Prostate gland (tissue), 2 donors: ENCODE data around the gene TMEM181. TPM values are rescaled to one million over a fixed set of nuclear protein-coding genes. Genes with fewer than 3 reads are reported as not detected.

ENCODE experiments used
- DNase-seq: peaks from one replicate; pipeline ENCODE4 v3.0.0-alpha.2; 2019; ENCODE audit warnings: low spot score
- H3K27ac ChIP-seq, 2 donors: fragments of 200-600 bp; sonication (generic); 2 replicates each; pipeline ENCODE4 v1.5.1; 2017 to 2019
- H3K27me3 ChIP-seq: fragments of 200-600 bp; sonication (generic); replicated peaks from 2 replicates; pipeline ENCODE4 v1.5.1; 2019; ENCODE audit not compliant: insufficient read depth
- H3K36me3 ChIP-seq, 2 donors: fragments of 200-600 bp; sonication (generic); 1 replicate in 1 of 2; 2 replicates in 1 of 2; pipeline versions ENCODE4 v1.5.1 to v1.8.1; 2017 to 2019
- H3K4me1 ChIP-seq: fragments of 200-600 bp; sonication (generic); replicated peaks from 2 replicates; pipeline ENCODE4 v1.5.1; 2019
- H3K4me3 ChIP-seq, 2 donors: fragments of 200-600 bp; sonication (generic); 2 replicates each; pipeline ENCODE4 v1.5.1; 2017 to 2019
- H3K9me3 ChIP-seq: fragments of 200-600 bp; sonication (generic); 2 replicates; pipeline ENCODE4 v1.5.1; 2017
- CTCF ChIP-seq, 4 experiments: fragments of 200-600 bp in 2 of 4; fragments of 450-650 bp in 2 of 4; sonication (generic) in 2 of 4; IDR thresholded peaks; 1 replicate in 3 of 4; 2 replicates in 1 of 4; pipeline ENCODE4 v1.5.1; 2016 to 2019; ENCODE audit warnings: antibody characterized with exemption in 4 of 4, mild to moderate bottlenecking in 2 of 4, moderate library complexity in 2 of 4
- POLR2A ChIP-seq: fragments of 450-650 bp; IDR thresholded peaks from one replicate; pipeline ENCODE4 v1.6.1; 2016; ENCODE audit warnings: antibody characterized with exemption, mild to moderate bottlenecking
- POLR2AphosphoS5 ChIP-seq: sonication (generic); formaldehyde crosslinking; IDR thresholded peaks from one replicate; pipeline ENCODE4 v1.6.1; 2017; ENCODE audit warnings: antibody characterized with exemption
- WGBS: methylation state at CpG from one replicate; pipeline ENCODE4 v1.1.5; 2018; 5-methylcytosine and 5-hydroxymethylcytosine counted together
- intact Hi-C: fragments of 100-400 bp; cut with DNase I; formaldehyde crosslinking; loops from one replicate; pipeline ENCODE4 v1.14.2; 2022
- total RNA-seq, 2 donors: library from RNA; depleted of rRNA; stranded (reverse); fragments of >200 nt; gene quantifications; one replicate each; pipeline ENCODE4 v1.1.0, GENCODE V29; 2016

TMEM181 gene
- total RNA-seq, 2 donors from 2014 or later: 26.0 to 67.9 TPM

GRCh38 chr6:158557927-158558326 lies 2.0 kb upstream of the TMEM181 start:
- DNase-seq: peak; percentile 22
- WGBS: 59% methylated on average over 5 of the region's 5 CpGs
- Histone ChIP-seq H3K27ac (peak overlapping the region; percentile 26 to 85), H3K9me3 (no peaks in the 10 kb centered on the region), H3K4me1 (peaks cover 8% of the 10 kb centered on the region), H3K27me3 (no peaks in the 10 kb centered on the region), H3K36me3 (no peaks in the 10 kb centered on the region), H3K4me3 (no peak overlapping the region)
- intact Hi-C loops: no loop called here
- no peak for TF ChIP-seq POLR2A
- no peak for TF ChIP-seq CTCF (IDR thresholded peaks at IDR 0.05)
- peak; percentile 53 for TF ChIP-seq POLR2AphosphoS5

- intact Hi-C loops: no loop called here
- TF ChIP-seq POLR2A (no peak), POLR2AphosphoS5 (no peak), CTCF (IDR thresholded peaks at IDR 0.05) (no peak)
- H3K4me3 ChIP-seq: no peak overlapping the region
Measured at GRCh38 chr6:158558415-158559306, 1.2 kb upstream of the TMEM181 start.

GRCh38 chr6:158559338-158559894 lies 475 bp upstream of the TMEM181 start:
- H3K4me1 ChIP-seq: peaks cover 8% of the 10 kb centered on the region
- TF ChIP-seq POLR2AphosphoS5 (no peak), CTCF (IDR thresholded peaks at IDR 0.05) (no peak), POLR2A (no peak)
- WGBS: 52% methylated on average over 14 of the region's 14 CpGs
- H3K9me3 ChIP-seq: no peaks in the 10 kb centered on the region
- peak overlapping the region; percentile 83 to 97 for H3K4me3 ChIP-seq
- intact Hi-C loops: no loop called here
- no peaks in the 10 kb centered on the region for H3K36me3 ChIP-seq
- peak overlapping the region; percentile 81 to 85 for H3K27ac ChIP-seq
- no peaks in the 10 kb centered on the region for H3K27me3 ChIP-seq
- no peak for DNase-seq

More at GRCh38 chr6:158558415-158559306, 1.2 kb upstream of the TMEM181 start:
- no peaks in the 10 kb centered on the region for H3K9me3 ChIP-seq
- no peak for DNase-seq
- 92% methylated on average over 14 of the region's 14 CpGs for WGBS
- no peaks in the 10 kb centered on the region for H3K36me3 ChIP-seq
- H3K4me1 ChIP-seq: peaks cover 8% of the 10 kb centered on the region
- no peaks in the 10 kb centered on the region for H3K27me3 ChIP-seq
- H3K27ac ChIP-seq: peak overlapping the region; percentile 26 to 85

- Histone ChIP-seq H3K9me3 (no peaks in the 10 kb centered on the region), H3K27me3 (no peaks in the 10 kb centered on the region), H3K4me3 (peak overlapping the region; percentile 83 to 97), H3K36me3 (no peaks in the 10 kb centered on the region), H3K27ac (peak overlapping the region; percentile 81 to 85), H3K4me1 (peaks cover 8% of the 10 kb centered on the region)
- TF ChIP-seq POLR2A (no peak), CTCF (IDR thresholded peaks at IDR 0.05) (no peak), POLR2AphosphoS5 (no peak)
- WGBS: 5% methylated on average over 19 of the region's 19 CpGs
- intact Hi-C loops: loop anchor here (5.0 kb wide), 1 partner anchor 334 kb away; no protein-coding TSS in a partner anchor
- DNase-seq: peak; percentile 14
Measured at GRCh38 chr6:158560836-158561320, 987 bp downstream of the TMEM181 start.
